GM12872 (cell line): Measurements from ENCODE around the gene POU3F3.

Experiments used
- TF ChIP-seq, protein P1 (sequence below): IDR thresholded peaks from 3 replicates; pipeline ENCODE4 v1.5.1; 2011; ENCODE audit warnings: low read depth, mild to moderate bottlenecking, low read length, moderate library complexity; ENCODE audit not compliant: insufficient read depth

POU3F3 gene

GRCh38 chr2:104859766-104860450 is 6.0 kb downstream of the POU3F3 start:
- TF ChIP-seq, protein P1, sequence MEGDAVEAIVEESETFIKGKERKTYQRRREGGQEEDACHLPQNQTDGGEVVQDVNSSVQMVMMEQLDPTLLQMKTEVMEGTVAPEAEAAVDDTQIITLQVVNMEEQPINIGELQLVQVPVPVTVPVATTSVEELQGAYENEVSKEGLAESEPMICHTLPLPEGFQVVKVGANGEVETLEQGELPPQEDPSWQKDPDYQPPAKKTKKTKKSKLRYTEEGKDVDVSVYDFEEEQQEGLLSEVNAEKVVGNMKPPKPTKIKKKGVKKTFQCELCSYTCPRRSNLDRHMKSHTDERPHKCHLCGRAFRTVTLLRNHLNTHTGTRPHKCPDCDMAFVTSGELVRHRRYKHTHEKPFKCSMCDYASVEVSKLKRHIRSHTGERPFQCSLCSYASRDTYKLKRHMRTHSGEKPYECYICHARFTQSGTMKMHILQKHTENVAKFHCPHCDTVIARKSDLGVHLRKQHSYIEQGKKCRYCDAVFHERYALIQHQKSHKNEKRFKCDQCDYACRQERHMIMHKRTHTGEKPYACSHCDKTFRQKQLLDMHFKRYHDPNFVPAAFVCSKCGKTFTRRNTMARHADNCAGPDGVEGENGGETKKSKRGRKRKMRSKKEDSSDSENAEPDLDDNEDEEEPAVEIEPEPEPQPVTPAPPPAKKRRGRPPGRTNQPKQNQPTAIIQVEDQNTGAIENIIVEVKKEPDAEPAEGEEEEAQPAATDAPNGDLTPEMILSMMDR = no peak

- TF ChIP-seq, protein P1 = no peak
These were observed 6.5 kb downstream of the POU3F3 start for GRCh38 chr2:104860451-104860790.

GRCh38 chr2:104861351-104862057 is 7.6 kb downstream of the POU3F3 start:
- TF ChIP-seq, protein P1 = no peak

GRCh38 chr2:104862058-104862941 is 8.4 kb downstream of the POU3F3 start:
- TF ChIP-seq, protein P1 = no peak

- TF ChIP-seq, protein P1 = no peak
These were observed 9.2 kb downstream of the POU3F3 start for GRCh38 chr2:104863146-104863467.

DNA sequence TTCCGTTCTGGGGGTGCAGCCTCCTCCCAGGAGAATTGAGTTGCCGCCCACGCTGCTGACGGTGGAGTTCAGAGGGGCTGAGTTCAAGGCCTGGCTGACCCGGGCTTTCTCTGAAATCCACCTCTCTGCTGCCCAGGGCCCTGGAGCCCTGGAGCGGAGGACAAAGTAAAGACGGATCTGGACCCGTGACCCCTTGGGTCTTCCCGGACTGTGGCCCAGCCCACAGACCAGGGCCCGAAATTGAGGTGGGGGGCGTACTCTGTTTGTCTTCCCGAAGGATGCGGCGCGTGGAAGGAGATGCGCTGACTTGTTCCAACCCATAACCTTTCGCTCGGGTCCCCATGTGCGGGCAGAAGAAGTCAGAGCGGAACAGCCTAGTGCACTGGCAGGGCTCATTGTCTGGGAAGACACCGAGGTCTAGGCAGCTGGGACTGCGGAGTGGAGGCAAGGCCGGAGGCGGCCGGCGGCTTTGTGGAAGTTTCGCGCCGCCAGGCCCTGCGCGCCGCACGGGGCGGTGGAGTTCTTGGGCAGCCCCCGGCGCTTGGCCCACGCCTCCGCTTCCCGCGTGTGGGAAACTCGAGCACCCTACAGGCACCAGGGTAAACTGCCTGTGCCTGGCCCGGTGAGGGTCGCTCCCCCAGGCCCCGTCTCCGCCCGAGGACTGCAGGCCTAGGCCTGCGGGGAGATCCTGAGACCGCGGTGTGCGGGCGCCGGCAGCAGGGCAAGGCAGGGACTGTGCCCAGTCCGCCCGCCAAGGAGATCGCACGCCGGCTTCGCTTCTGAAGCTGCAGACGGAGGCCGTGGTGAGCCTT is 9.8 kb downstream of the POU3F3 start:
- TF ChIP-seq, protein P1 = no peak
